Right lung (tissue), 5 donors: ENCODE data around the gene SEC22C. TPM values are rescaled to one million over a fixed set of nuclear protein-coding genes. Genes with fewer than 3 reads are reported as not detected.

Experiments
- DNase-seq, 2 donors: peaks; one replicate each; pipeline ENCODE4 v3.0.0-alpha.2; 2013
- polyA plus RNA-seq, 5 donors: library from polyadenylated mRNA; unstranded; fragments of 120-200 nt; gene quantifications; one replicate each; pipeline versions ENCODE4 v1.2.1 to v1.2.3, GENCODE V29; 2013; ENCODE audit warnings: inconsistent platforms in 1 of 5, low replicate concordance in 1 of 5; ENCODE audit not compliant: insufficient read length in 5 of 5, insufficient read depth in 1 of 5

Gene SEC22C
- polyA plus RNA-seq, 5 donors, result 37.1 to 51.6 (median 43.3) TPM

DNA sequence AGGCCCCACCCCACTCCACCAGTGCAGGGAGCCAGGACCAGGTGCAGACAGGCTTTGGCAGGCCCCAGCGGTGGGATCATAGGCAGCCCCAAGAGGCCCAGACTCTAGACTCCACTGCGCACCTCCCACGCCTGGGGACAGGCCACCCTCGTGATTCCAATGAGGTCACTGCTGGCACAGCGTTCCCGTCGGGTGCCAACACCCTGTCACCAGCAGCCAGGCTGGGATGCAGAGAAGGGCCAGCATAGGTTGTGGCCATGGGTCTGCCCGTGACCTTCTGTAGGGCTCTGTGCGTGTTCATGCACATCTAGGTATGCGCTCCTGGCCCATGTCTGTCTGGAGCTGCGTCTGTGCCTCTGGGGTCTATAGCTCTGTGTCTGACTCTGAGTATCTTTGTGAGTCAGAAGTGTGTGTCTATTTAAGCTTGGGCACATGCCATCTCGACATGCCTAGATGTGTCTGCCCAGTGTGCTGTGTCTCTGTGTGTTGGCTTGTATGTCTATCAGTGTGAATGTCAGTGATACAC, 66.3 kb downstream of the SEC22C start:
- DNase-seq, result no peak

DNA sequence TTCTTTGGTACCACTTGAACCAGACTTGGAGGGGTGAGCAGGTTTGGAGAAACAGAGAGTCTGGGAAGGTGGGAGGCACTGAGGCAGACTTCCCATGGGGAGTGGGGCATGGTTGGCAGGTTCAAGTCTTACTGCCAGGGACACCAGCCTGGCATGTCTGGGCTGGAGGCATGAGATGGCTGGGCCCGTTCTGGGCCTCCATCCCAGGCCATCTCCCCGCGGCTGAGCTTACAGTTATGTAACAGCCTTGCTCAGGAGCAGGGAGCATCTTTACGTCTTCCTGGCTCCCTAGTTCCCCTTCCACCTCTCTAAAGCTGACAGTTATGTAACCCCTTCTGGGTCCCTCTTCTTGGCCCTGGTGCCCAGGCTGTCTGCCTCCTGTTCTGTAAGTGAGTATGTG, 66.9 kb downstream of the SEC22C start:
- DNase-seq, result no peak

GRCh38 chr3:42513521-42513920, 68.2 kb downstream of the SEC22C start:
- DNase-seq, result no peak

DNA sequence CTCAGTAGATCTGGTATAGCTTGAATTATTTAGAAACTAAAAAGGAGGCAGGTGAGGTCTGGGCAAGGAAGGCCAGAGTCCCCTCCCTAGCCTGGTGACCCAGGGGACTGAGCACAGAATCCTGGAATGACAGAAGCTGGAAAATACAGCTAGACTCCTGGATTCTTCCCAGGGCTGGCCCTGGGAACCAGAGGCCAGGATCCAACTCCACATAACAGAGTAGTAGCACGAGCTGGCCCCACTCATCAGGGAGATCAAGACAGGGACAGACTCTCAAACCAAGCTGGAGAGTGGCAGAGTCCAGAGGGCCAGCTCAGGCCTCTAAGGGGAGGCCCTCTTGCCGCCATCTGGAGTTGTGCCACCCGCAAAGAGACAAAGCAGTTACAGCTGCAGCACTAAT, 68.6 kb downstream of the SEC22C start:
- DNase-seq, result no peak

- no peak for DNase-seq
Observed at GRCh38 chr3:42511736-42512135, 70.0 kb downstream of the SEC22C start.

GRCh38 chr3:42511201-42511600, 70.6 kb downstream of the SEC22C start:
- DNase-seq, result no peak

DNA sequence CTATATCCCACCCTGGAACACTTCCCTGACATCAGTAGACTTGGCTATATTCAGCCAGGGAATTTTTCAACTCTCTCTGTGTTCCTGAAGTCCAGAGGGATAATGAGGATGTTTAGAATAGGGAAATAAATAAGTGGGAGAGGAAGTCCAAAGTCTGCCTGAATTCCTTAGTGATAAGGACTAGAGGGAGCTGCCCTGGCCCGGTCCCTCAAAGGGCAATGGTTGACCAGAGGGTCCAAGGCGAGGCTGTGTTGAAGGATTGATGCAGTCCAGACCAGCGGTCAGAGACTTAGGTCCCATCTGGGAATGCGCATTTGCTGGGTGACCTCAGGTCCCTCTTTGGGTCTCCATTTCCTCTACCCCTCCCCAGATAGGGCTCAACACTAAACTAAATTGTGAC, 71.4 kb downstream of the SEC22C start:
- DNase-seq, result no peak

- DNase-seq, result no peak
Observed at GRCh38 chr3:42509111-42509510, 72.7 kb downstream of the SEC22C start.

DNA sequence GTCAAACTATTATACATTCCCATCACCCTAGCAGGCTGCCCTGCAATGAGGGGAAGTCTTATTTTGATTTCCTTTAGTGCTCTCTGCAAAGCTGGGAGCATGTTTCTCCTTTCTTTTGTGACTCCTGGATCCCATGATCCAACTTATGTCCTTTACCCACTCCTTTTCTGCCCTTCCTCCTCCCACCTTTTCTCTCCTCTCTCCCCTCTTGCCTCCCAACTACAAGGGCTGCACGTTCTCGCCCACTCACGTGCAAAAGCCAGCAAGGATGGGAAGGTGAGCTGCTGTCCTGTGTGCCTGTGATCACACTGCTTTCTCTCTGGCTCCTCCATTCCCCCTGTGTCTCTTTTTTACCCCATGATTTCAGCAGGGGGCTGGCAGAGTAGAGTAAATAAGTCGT, 73.2 kb downstream of the SEC22C start:
- no peak for DNase-seq

- DNase-seq, result no peak
Observed at GRCh38 chr3:42507761-42508335, 73.9 kb downstream of the SEC22C start.

DNA sequence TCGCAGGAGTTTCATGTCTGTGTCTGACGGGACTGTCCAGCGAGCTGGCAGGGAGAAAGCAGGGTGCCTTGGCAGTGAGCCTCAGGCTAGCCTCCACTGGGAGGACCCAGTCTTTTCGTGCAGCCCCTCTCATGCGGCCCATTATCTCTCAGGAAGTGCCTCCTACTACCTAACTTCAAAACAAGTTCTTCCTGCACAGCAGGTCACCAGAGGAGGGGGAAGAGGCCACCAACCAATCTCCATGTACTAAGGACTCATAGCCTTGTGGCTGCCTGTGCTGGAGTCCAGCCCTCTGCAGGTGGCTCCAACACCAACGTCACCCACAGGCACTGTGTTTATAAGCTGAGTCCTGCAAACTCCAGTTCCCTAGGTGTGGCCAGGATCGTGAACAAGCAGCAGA, 74.5 kb downstream of the SEC22C start:
- no peak for DNase-seq

DNA sequence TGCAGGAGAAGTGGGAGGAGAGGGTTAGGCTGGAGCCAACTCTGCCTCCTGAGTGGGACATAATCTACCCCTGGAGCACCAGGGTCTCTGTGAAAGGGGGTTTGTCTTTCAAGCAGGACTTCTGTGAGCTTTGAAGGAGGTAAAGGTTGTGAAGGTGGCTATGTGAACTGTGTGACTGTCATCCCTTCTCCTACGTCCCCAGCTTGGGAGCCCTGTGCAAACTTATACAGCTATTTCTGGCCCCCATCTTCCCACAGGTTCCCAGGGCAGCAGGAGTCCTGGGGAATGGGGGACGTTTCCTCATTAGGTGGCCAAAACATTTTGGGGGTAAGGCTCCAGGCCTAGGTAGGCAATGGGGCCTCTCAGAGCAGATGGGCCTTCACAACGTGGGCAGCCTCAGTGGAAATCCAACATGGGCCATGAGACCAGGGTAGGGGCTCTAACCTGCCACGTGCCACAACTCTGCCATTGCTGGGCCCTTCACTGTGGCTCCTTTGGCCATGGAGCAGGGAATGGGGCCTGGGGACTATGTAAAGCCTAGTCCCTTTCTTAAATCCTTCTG, 75.8 kb downstream of the SEC22C start:
- DNase-seq, result no peak

GRCh38 chr3:42505128-42505848, 76.5 kb downstream of the SEC22C start:
- no peak for DNase-seq

GRCh38 chr3:42504334-42505127, 77.2 kb downstream of the SEC22C start:
- no peak for DNase-seq

GRCh38 chr3:42503957-42504333, 77.8 kb downstream of the SEC22C start:
- DNase-seq, result no peak

DNA sequence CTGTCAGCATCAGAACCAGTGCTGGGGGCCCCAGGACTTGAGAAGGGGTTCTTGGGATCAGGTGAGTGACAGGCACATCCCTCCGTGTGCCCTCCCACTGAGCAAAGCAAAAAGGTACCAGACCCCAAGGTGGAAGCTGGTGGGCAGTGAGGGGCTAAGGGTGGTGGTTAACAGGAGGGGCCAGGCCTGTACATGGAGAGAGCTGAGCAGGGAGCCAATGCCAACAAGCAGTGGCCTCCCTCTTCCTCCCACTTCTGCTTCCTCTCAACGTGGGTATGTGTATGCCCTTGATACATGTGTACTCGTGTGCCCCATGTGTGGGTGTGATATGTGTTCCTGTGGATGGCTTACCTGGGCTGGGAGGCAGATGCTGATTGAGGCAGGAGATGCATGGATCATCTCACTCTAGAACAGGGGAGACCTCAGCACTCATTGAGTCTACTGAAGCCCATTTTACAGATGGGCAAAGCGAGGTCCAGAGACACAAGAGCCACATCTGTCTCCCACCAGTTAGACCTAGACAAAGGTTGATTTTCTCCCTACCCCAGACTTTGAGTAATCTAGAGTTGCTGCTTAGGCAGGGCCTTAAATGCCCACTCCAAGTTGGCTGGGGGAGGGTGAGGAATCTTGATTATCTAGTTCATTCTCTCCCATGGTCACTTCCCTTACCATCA, 78.4 kb downstream of the SEC22C start:
- DNase-seq, result no peak

- DNase-seq, result peak; percentile 56 to 65
Observed at GRCh38 chr3:42502429-42503250, 79.1 kb downstream of the SEC22C start, which contains the start of gene VIPR1. VIPR1 (plus strand) TSS chr3:42502643; CDS start chr3:42502736, 93 bp downstream.

DNA sequence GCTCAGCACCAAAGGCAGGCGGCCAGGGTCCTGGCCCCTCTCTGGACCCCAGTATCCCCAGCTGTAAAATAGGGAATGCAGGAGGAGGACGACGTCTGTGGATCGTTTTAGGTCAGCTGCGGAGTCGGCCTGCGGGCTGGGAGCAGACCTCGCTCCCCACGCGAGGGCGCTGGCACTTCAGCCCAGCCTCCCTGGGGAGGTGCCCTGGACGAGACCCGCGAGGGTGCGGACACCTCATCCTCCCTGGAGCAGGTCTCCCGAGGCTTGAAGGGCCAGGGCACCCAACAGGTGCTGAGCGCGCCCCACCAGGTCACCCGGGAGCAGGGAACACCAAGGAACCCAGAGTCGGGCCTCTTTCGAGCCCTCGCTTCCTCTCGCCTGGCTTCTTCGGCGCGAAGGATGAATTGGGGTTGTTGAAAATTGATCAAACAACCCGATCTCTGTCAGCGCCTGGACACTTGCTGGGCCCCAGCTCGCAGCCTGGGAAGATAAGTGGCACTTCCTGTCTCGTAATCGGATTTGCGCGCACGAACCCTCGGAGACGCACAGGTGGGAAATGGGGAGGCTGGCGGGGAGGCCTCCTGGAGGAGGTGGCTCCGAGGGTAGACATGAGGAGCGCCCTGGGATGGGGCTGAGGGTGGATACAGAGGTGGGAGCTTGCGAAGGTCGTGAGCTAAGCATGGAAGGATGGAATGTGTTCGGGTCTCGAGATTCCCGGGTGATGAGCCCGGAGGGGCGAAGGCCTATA, 79.9 kb downstream of the SEC22C start:
- no peak for DNase-seq

DNA sequence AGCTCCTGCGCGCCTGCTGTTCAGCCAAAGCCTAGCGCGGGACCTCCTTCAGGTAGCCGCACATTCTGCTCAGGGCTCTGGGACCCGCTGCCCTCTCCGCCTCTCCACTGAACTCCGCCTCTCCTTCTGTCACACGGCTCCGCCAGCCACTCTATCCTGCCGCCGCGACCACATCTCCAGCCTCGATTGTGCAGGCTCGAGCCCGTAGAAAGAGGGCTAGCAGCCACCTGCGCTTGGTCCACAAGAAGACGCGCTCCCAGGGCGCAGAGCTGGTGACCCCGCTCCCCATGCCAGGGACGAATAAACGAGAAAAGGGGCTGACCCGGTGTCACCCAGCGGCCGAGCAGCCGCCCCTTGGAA, 80.5 kb downstream of the SEC22C start:
- DNase-seq, result no peak

DNA sequence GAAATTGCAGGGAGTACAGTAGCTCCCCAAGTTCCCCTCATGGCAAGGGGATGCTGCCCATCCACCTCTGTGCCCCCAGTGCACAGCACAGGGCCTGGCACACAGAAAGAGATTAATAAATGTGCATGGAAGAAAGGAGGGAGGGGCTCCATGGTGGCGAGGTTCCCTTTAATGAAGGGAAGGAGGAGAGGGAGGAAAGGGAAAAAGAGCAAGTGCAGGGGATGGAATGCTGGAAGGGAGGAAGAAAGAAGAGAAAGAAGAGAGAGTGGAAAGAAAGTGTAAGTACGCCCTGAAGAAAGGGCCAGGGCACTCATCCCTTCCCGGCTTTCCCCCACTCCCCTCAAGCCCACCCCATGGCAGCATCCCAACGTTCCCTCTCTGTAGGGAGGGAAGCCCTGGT, 80.9 kb downstream of the SEC22C start:
- DNase-seq, result no peak
